ENCODE data around the gene MARCHF3. TPM values are rescaled to one million over a fixed set of nuclear protein-coding genes. Genes with fewer than 3 reads are reported as not detected.

The MARCHF3 gene
- total and polyA plus RNA-seq, 10 of the 15 experiments (the other 5 are each of a cell fraction or from before 2014, with no cell fraction given) = 3.6 to 24.1 (median 11.3) TPM

GRCh38 chr5:127072861-127073846 is 42.8 kb upstream of the MARCHF3 start, which contains the start of gene C5orf63 (continued):
- TF ChIP-seq ZNF592 (IDR thresholded peaks at IDR 0.05) = no peak
- peak in 1 of 2 experiments; percentile 29; a peak in 1 of 4 replicates for TF ChIP-seq IKZF2 (IDR thresholded peaks at IDR 0.05)
- TF ChIP-seq CBX5 (IDR thresholded peaks at IDR 0.05; ENCODE audit: low read depth) = 0 out of 2 replicates have a peak, but pooled peaks have one; percentile 49
- peak; percentile 94 for TF ChIP-seq GATAD2B (conservative IDR thresholded peaks at IDR 0.05; ENCODE audit: low read depth)
- peak in 1 of 2 experiments; percentile 99; a peak in 3 of 4 replicates for TF ChIP-seq ETV6 (conservative IDR thresholded peaks at IDR 0.05 in 1 of 2, IDR thresholded peaks at IDR 0.05 in 1 of 2; ENCODE audit: borderline replicate concordance in 1 of 2, low read depth in 1 of 2)
- TF ChIP-seq ZNF217 (IDR thresholded peaks at IDR 0.05) = peak; percentile 37; the same call in 1 of the 2 replicates
- 0 out of 2 replicates have a peak, but pooled peaks have one; percentile 34 for TF ChIP-seq NKRF (conservative IDR thresholded peaks at IDR 0.05)
- TF ChIP-seq ZNF687 (IDR thresholded peaks at IDR 0.05) = peak; percentile 61; the same call in 1 of the 2 replicates
- TF ChIP-seq ZNF24 (IDR thresholded peaks at IDR 0.05) = 0 out of 2 replicates have a peak, but pooled peaks have one; percentile 15
- TF ChIP-seq LARP7 (IDR thresholded peaks at IDR 0.05) = 0 out of 2 replicates have a peak, but pooled peaks have one; percentile 53
- TF ChIP-seq RELB (IDR thresholded peaks at IDR 0.05; ENCODE audit: low read depth) = no peak
- TF ChIP-seq RUNX3 (IDR thresholded peaks at IDR 0.05; ENCODE audit: low read length) = peak; percentile 30; the same call in 1 of the 2 replicates
- TF ChIP-seq ATF3 (IDR thresholded peaks at IDR 0.05; ENCODE audit: borderline replicate concordance, extremely low read depth, low read depth, low read length) = no peak
- peak; percentile 23 to 73; a peak in 2 of 4 replicates for TF ChIP-seq BHLHE40 (IDR thresholded peaks at IDR 0.05; ENCODE audit: borderline replicate concordance in 1 of 2, low read depth in 2 of 2, low read length in 1 of 2)

All from GM12878 (cell line).